Activated CD4-positive, alpha-beta T cell treated with anti-CD3 and anti-CD28 coated beads for 48 hours (primary cell): Measurements from ENCODE around the gene CISH.

Experiments
- DNase-seq: peaks from one replicate; pipeline ENCODE4 v3.0.0-alpha.2; 2020

The CISH gene

GRCh38 chr3:50592568-50592967 lies 19.0 kb downstream of the CISH start:
- DNase-seq = peak; percentile 46

- peak; percentile 65 for DNase-seq
These were observed 20.3 kb downstream of the CISH start for GRCh38 chr3:50591196-50591741.

GRCh38 chr3:50588759-50589433 lies 22.7 kb downstream of the CISH start:
- no peak for DNase-seq

- peak; percentile 94 for DNase-seq
These were observed 23.5 kb downstream of the CISH start for GRCh38 chr3:50587806-50588758.

GRCh38 chr3:50587373-50587772 lies 24.2 kb downstream of the CISH start:
- peak; percentile 34 for DNase-seq

GRCh38 chr3:50586763-50587070 lies 24.9 kb downstream of the CISH start:
- DNase-seq = no peak

- DNase-seq = peak; percentile 71
These were observed 25.4 kb downstream of the CISH start for GRCh38 chr3:50585919-50586762.

- no peak for DNase-seq
These were observed 27.2 kb downstream of the CISH start for GRCh38 chr3:50584391-50584790.

GRCh38 chr3:50583897-50584296 lies 27.7 kb downstream of the CISH start:
- no peak for DNase-seq

- DNase-seq = no peak
These were observed 29.5 kb downstream of the CISH start for GRCh38 chr3:50582083-50582482.

GRCh38 chr3:50581459-50581842 lies 30.1 kb downstream of the CISH start:
- no peak for DNase-seq

GRCh38 chr3:50580683-50581458 lies 30.7 kb downstream of the CISH start:
- no peak for DNase-seq

- no peak for DNase-seq
These were observed 34.2 kb downstream of the CISH start for GRCh38 chr3:50577348-50577747.

GRCh38 chr3:50575372-50575771 lies 36.2 kb downstream of the CISH start:
- DNase-seq = no peak

GRCh38 chr3:50574444-50574831 lies 37.1 kb downstream of the CISH start:
- peak; percentile 62 for DNase-seq

GRCh38 chr3:50573566-50574443 lies 37.8 kb downstream of the CISH start:
- DNase-seq = peak; percentile 86

GRCh38 chr3:50572801-50573371 lies 38.7 kb downstream of the CISH start:
- DNase-seq = peak; percentile 68

GRCh38 chr3:50572158-50572557 lies 39.4 kb downstream of the CISH start:
- DNase-seq = peak; percentile 89

- no peak for DNase-seq
These were observed 40.1 kb downstream of the CISH start for GRCh38 chr3:50571486-50571885.

- no peak for DNase-seq
These were observed 40.9 kb downstream of the CISH start for GRCh38 chr3:50570508-50571279.
